Fibroblast of skin of left quadriceps (primary cell): ENCODE measurements around the gene TMEM175.

Experiments used
- DNase-seq, 2 experiments: peaks; one replicate each; pipeline ENCODE4 v3.0.0-alpha.2; 2013; ENCODE audit warnings: low read depth in 2 of 2

TMEM175 gene

GRCh38 chr4:947491-947971 is 15.3 kb downstream of the TMEM175 start:
- DNase-seq = no peak

GRCh38 chr4:948101-948935 is 16.1 kb downstream of the TMEM175 start:
- no peak for DNase-seq

- DNase-seq = no peak
Observed at GRCh38 chr4:948936-949300, 16.7 kb downstream of the TMEM175 start.

GRCh38 chr4:949656-950055 is 17.4 kb downstream of the TMEM175 start:
- DNase-seq = no peak

DNA sequence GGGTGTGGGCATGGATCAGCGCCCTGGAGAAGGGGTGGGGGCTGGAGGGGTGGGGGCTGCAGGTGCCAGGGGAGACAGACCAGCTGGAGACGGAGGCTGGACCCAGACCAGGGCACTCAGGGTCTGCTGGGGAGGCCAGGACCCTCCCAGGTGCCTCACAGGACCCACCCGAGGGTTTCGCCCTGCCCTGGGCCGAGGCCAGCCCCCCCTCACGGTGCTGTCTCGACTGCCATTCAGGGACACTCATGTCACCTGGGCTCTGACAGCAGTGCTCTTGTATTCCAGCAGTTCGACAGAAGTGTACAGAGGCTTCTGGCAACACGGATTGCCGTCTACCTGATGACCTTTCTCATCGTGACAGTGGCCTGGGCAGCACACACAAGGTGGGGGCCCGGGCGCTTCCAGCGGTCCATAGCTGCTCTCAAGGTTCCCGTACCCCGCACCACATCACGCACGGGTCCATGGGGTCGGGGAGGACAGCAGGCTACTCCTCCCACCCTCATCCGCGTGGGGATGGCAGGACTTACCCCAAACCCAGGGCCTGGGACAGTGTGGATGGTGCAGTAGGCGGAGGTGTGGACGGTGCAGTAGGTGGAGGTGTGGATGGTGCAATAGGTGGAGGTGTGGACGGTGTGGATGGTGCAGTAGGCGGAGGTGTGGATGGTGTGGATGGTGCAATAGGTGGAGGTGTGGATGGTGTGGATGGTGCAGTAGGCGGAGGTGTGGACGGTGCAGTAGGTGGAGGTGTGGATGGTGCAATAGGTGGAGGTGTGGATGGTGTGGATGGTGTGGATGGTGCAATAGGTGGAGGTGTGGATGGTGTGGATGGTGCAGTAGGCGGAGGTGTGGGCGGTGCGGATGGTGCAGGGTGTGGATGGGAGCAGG is 18.1 kb downstream of the TMEM175 start:
- DNase-seq = no peak

DNA sequence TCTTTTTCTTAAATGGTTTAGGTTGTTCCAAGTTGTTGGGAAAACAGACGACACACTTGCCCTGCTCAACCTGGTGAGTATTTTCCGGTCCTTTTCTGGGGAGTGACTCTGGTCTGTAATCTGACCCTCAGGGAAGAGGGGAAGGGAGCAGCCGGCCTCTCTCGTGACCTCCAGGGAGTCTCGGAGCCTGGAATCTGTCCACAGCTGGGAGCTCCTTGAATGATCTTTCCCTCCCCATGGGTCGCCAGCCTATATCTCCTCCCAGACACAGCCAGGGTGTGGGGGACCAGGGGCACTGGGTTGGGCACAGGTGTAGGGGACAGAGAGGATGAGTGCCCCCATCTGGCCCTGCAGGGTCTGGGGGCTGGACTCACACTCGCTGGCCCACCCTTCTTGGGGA is 18.9 kb downstream of the TMEM175 start:
- DNase-seq = no peak

- no peak for DNase-seq
Observed at GRCh38 chr4:951594-952468, 19.6 kb downstream of the TMEM175 start.

DNA sequence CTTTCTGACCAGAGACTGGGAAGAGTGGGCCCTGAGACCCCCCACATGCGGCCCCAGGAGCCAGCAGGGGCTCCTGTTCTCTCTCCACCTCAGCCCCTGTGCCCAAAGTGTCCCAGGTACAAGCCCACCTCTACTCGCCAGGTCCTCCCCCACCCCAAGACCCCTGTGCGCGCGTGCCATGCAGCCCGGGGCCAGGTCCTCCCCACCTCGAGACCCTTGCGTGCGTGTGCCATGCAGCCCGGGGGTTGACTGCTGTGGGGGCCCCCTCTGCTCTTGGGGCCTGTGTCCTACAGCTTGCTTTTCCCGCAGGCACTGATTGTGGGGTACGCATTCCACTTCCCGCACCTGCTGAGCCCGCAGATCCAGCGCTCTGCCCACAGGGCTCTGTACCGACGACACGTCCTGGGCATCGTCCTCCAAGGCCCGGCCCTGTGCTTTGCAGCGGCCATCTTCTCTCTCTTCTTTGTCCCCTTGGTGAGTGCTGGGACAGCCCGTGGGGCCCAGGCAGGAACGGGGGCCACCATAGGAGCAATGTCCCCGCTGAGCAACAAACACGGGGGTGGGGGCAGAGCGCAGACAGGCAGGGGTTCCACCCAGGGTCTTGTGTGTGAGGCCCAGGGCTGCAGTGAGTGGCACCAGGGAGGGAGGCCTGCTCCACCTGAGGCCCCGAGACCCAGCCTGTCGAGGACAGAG is 20.8 kb downstream of the TMEM175 start:
- DNase-seq = no peak

DNA sequence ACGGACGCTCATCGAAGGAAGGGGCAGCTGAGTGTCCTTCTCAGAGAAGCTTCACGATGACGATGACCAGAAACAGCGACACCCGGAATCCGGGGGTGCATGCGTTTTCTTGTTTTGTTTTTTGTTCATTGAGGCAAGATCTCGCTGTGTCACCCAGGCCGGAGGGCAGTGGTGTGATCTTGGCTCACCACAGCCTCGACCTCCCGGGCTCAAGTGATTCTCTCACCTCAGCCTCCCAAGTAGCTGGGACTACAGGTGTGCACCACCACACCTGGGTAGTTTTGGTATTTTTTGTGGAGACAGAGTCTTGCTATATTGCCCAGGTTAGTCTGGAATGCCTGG is 21.3 kb downstream of the TMEM175 start:
- DNase-seq = no peak

DNA sequence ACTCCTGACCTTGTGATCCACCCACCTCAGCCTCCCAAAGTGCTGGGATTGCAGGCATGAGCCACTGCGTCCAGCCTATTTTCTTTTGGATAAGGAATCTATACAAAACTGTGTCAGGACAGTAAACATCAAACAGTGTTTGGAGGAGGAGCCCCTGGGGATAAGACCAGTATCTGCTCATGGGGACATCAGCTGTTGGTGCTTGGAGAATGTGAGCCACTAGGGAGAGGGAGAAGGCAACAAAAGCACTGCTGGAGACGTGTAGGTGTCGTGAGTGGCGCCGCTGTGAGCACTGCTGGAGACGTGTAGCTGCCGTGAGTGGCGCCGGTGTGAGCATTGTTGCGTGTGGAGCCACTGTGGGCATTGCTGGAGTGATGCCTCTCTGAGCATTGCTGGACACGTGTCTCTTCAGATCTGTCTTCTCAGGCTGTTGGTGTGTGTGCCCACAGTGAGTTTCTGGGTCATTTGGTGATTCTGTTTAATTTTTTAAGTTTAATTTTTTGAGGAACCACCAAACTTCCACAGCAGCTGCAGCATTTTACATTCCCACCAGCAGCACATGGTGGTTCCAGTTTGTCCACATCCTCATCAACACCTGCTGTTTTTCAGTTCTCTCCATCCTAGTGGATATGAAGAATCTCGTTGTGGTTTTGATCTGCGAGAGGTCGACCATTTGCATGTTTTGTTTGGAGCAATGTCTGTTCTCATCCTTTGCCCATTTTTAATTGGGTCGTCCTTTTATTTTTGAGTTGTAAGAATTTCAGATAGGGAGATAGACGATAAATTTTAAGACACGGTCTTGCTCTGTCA is 22.2 kb downstream of the TMEM175 start:
- no peak for DNase-seq

DNA sequence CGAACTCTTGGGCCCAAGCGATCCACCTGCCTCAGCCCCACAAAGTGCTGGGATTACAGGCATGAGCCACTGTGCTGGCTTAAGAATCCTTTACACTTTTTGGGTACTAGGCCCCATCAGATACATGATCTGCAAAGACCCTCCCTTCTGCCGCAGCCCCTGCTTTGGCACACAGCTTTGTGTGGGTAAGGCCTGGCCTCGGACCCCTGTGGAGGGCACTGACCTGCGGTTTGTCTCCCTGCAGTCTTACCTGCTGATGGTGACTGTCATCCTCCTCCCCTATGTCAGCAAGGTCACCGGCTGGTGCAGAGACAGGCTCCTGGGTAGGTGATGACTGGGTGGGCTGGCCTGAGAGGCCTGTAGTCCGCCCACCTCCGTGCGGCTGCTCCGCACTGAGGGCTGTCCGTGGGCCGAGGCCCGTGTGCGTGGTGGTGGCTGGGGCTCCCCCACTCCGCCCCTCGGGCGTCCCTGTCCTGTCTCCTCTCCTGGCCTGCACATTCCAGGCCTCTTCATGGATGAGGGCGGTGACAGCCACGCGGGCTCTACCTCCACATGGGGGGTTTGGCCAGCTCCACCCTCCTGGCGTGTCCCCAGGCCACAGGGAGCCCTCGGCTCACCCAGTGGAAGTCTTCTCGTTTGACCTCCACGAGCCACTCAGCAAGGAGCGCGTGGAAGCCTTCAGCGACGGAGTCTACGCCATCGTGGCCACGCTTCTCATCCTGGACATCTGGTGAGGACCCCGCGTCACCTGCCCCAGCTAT is 23.1 kb downstream of the TMEM175 start:
- no peak for DNase-seq

DNA sequence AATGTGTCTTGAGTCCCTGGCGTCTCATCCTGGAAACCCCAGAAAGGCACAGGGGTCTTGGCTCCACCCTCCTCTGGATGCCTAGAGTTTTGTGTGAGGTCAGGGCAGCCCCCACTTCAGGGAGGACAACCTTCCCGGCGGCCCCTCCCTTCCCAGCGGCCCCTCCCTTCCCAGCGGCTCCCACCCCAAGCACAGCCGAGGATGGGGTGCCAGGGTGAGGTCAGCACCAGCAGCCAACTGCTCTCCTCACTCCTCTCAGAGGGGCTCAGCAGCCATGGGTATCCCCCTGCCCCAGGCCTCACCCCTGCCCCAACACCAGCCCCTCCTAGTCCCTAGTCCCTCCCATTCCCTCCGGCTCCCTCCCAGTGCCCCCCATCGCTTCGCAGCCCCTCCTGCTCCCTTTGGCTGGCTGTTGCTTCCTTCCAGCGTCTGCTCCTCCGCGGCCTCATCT is 23.7 kb downstream of the TMEM175 start:
- no peak for DNase-seq

- no peak for DNase-seq
Observed at GRCh38 chr4:956531-957230, 24.4 kb downstream of the TMEM175 start.

GRCh38 chr4:957231-957580 is 24.9 kb downstream of the TMEM175 start:
- DNase-seq = no peak

DNA sequence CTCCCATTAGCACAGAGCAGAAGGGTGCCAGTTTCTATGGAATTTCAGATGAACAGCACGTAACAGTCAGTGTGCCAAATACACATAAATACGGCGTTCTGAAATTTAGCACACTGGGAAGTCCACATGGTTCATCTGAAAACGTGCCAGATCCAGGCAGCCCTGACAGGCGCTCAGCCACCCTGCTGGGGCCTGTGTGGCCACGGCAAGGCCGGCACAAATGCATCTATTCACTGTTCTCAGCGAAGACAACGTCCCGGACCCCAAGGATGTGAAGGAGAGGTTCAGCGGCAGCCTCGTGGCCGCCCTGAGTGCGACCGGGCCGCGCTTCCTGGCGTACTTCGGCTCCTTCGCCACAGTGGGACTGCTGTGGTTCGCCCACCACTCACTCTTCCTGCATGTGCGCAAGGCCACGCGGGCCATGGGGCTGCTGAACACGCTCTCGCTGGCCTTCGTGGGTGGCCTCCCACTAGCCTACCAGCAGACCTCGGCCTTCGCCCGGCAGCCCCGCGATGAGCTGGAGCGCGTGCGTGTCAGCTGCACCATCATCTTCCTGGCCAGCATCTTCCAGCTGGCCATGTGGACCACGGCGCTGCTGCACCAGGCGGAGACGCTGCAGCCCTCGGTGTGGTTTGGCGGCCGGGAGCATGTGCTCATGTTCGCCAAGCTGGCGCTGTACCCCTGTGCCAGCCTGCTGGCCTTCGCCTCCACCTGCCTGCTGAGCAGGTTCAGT is 25.5 kb downstream of the TMEM175 start:
- DNase-seq = no peak

- DNase-seq = no peak
Observed at GRCh38 chr4:958314-958665, 26.0 kb downstream of the TMEM175 start.

GRCh38 chr4:958696-959337 is 26.6 kb downstream of the TMEM175 start:
- DNase-seq = no peak
